8988T (cell line): ENCODE data around the gene LRP11.
A peak's percentile ranks its signal among the peaks of the same experiment; 100 is the strongest.
"Not testable (repeated sequence)": the region's sequence is repeated elsewhere in the genome, so short reads cannot be mapped to it uniquely, and the experiment has no call there.

Experiments
- DNase-seq: peaks from one replicate; pipeline ENCODE4 v3.0.0; 2011

Gene LRP11

DNA sequence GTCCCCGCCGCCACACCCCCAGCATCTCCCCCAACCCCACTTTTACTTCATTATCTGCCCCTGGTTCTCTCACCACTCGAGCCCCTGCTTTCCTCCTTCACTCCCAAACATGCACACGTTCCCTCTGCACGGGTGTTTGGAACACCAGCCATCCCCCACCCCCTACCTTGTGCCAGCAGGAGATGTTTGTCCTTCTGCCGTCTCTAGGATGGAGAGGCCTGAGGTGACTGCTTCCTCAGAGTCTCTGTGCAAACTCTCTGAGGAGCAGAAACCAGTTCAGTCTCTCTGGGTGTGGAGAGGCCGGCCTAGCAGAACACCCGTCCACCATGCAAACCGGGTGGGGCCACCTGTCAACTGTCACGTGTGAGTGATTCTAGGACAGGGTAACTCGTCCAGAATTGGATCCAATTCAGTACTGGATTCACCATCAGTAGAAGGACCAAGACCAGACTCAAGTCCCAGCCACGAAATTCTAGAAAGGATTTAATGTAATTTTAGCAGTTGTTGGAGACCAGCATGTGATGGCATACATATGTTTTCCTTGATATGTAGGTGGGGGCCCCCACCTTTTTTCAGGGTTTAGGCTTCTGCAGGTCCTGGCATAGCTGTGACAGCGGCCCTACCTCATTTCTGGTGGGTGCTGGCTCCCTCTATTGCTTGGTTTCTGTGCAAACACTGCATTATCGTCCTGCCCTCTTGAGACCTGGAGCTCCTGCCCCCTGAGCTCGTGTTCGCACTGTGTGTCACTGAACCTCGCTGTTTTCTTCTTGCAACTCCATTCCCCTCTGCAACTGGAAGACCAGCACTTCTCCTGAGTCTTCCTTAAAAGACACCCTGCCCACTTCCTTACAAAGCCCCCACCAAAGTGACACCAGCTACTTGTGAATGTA is 33.9 kb upstream of the LRP11 start, which contains the start of gene RAET1E:
Gene RAET1E, minus strand, starts transcription at position 259 of the 890 bp plus-strand sequence. CDS start 7,212 bp downstream, outside the sequence.
- no peak for DNase-seq

DNA sequence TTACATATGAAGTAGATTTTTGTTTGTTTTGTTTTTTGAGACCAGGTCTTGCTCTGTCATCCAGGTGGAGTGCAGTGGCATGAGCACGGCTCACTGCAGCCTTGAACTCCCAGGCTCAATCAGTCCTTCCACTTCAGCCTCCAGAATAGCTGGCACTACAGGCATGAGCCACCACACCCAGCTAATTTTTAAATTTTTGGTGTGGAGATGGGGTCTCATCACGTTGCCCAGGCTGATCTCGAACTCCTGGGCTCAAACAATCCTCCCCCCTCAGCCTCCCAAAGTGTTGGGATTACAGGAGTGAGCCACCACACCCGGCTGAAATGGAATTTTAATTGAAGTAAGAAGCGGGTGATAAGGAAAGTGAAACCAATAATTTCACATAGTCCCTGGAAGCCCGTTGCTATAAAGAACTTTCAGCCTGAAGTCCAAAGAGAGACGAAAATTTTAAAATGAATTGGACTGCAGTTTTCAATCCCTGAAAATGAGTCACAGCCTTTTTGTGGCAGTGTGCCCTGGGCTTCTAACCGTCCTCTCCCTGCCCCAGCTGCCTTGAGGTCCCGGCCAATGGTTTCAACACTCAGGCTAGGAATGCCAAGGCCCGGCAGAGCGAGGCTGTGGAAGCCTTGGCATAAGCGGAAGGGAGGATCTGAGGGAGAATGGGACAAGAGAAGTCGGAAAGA is 33.0 kb upstream of the LRP11 start:
- no peak for DNase-seq

DNA sequence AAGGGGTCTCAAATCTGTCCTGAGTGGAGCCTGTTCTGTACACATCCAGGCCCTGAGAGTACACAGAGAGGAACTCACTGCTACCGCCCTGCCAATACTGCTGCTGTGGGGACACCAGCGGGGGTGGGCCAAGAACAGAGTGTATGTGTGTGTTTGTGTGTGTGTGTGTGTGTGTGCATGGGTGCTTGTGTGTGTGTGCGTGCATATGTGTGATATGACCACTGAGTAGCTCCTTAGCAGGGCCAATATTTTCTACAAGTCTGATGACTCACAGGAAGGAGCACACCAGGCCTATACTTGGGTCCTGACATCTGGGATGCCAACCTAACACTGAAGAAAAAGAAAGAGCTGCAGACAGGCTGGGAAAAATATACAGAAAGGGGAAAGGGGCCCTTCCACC is 32.3 kb upstream of the LRP11 start:
- no peak for DNase-seq

DNA sequence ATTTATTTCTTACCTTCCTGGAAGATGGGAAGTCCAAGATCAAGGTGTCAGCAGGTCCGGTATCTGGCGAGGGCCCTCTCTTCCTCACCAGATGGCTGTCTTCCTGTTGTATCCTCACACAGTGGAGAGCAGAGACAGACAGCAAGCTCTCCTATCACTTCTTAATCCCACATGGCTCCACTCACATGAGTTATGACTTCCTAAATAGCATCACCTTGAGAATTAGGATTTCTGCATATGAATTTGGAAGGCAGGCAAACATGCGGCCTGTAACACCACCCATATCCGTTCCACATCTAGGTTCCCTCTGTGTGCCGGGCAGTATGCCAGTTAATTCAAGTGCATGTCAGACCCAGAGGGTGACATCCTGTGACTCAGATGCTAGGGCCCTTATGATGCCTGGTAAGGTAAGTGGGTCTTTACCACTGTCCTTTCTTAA is 31.7 kb upstream of the LRP11 start:
- peak; percentile 77 for DNase-seq

DNA sequence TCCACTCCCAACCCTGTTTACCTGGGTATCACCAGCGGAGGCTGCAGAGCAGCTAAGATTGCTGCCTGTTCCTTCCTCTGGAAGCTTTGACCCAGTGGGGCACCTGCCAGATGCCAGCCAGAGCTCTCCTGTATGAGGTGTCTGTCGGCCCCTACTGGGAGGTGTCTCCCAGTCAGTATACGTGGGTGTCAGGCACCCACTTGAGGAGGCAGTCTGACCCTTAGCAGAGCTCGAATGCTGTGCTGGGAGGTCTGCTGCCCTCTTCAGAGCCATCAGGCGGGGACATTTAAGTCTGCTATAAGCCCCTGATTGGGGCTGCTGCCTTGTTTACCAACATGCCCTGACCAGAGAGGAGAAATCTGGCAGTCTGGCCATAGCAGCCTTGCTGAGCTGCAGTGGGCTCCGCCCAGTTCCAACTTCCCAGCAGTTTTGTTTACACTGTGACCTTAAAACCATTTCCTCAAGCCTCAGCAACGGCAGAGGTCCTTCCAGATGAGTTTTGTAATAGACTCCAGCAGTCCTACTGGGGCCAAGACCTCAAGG is 31.0 kb upstream of the LRP11 start:
- no peak for DNase-seq

DNA sequence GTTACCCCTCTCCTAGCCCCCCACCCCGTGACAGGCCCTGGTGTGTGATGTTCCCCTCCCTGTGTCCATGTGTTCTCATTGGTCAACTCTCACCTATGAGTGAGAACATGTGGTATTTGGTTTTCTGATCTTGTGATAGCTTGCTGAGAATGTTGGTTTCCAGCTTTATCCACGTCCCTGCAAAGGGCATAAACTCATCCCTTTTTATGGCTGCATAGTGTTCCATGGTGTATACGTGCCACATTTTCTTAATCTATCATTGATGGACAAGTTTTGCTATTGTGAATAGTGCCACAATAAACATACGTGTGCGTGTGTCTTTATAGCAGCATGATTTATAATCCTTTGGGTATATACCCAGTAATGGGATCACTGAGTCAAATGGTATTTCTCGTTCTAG is 27.7 kb upstream of the LRP11 start:
- DNase-seq, result not testable (repeated sequence)

DNA sequence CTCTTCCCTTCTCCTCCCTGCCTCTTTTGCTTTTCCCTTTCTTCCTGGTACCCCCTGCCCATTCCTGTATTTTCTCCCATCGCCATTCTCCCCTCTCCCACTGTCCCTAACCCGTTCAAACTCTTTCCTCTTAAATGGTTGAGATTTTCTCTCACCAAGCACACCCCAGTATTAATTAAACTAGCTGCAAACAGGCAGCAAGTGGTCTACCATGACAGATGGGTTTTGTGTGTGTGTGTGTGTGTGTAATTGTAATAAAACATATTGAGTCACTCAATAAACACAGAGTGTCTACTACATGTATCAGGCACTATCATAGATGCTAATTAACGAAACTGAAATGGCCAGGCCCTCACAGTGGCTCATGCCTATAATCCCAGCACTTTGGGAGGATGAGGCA is 27.1 kb upstream of the LRP11 start:
- DNase-seq, result no peak

DNA sequence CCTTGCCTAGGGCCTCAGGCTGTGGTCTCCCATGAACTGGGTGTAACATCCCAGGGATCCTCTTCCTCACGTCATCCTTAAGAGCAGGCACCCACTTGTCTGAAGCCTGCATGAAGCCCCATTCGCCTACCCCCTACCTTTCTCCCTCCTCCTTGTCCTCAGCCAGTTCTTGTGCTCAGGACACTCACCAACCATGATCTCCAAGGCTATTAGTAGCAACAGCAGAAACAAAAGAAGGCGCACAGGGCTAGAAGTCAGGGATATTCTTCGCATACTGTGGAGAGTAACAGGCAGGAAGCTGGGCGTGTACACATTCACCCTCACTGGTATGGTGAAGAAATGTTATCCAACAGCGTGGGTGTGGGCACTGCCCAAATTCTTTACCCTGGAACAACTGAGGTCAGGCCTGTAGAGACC is 26.5 kb upstream of the LRP11 start:
- no peak for DNase-seq

DNA sequence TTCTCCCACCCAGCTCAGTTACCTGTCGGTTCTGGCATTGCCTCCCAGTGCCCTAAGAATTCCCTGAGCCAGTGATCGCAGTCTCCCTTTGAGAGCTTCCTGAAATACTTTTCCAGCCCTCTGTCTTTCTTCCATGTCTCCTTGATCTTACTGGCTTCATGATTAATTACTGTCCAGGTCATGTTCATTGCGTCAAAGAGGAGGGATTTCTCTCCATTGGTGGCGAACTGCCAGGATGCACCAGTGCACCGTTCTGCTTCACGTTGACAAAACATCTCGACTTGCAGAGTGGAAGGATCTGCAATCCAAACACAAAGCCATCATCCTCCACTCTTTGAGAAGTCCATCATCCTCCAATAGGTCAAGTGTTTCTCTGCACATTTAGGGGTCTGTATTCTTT is 25.2 kb upstream of the LRP11 start:
- DNase-seq, result no peak

DNA sequence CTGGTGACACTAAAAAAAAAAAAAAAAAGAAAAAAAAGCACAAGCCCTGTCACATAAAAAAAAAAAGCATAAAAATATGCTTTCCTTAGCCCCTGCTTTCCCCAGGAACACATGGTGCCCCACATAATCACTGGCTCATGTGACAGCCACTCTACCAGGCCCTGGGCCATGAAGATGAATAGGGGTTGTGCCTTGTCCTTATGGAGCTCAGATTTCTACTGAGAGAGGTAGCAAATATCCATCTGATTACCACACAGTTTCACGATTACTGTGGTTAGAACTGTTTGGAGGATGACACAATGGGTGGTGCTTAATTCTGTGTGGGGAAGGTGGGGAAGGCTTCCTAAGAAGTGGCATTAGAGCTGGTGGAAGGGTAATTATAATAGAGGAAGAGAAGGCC is 24.5 kb upstream of the LRP11 start:
- DNase-seq, result no peak

DNA sequence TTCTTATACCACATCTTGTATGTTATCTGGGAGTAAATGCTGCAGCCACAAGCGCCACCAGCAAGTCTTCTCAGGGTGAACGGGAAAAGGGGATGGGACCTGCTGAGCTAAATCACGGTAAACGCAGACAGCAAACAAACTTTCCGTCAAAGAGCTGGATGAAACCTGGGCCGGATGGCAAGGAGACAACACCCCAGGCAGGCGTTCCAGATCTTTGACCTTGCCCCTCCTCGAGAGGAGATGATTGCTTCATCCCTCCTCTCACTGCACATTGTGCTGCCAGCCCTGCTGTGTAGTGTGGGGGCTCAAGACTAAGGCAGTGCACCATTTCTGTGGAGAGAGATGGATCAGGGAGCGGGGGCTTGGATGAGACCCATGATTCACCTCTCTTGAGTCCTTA is 23.9 kb upstream of the LRP11 start:
- no peak for DNase-seq

DNA sequence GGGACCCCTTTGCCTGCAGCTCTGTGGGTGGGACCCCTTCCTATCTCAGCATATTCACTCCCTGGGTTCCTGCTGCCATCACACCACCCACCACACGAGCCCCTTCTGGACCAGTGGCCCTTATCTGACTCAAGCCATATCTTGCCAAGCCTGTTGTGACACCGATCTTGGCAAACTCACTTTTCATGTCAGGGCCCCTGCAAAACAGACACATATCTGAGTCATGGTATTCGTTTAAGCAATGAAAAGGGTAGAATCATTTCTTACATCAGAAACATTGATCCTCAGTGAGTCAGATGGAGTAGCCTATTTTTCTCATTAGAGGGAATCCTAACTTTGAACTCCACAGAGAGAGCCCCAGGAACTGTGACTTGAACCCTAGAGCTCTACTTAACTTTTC is 23.2 kb upstream of the LRP11 start:
- no peak for DNase-seq

DNA sequence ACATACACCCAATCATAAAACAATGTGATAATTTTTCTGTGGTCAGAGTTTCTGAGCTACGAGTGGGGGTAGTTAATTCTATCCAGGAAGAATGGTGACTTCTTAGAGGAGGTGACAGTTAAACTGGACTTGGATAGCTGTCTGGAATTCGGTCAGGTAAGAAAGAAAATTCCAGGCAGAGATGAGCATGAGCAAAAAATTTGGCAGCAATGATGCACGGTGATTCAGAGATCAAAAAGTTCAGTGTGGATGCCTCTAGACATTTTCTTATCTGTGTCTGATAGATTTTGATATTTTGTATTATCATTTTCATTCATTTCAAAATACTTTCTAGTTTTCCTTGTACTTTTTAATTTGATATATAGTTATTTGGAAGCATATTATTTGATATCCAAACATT is 21.7 kb upstream of the LRP11 start:
- DNase-seq, result no peak

DNA sequence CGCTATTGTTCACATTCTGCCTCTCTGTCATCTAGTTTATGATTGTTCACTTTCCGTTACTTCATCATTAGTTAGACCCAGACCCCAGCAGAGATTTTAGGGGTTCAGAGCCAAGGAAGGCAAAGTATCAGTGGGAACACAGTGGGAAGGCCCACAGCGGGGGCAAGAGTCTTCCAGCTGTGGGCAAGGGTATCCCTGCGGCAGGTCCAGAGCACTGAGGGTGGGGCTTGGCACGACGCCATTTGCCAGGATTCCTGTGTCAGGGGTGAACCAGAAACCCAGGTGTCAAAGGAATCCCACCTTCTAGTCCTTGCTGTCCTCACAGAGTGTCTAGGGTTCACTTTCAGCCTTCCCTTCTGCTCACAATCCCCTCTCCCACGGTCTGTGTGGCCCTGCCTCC is 20.5 kb upstream of the LRP11 start:
- DNase-seq, result no peak

DNA sequence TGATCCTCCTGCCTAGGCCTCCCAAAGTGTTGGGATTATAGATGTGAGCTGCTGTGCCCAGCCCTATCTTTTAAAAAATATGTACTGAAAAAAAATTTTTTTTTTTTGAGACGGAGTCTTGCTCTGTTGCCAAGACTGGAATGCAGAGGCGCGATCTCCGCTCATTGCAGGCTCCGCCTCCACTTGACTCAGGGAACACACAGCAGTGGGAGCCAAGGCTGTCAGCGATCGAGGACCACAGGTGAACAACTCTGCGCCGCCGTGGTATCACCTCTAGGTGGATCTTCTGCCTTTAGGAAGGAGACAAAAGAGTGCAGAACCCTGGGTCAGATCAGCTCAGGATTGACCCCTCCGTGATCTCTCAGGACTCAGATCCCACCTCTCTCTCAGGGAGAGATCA is 20.1 kb upstream of the LRP11 start:
- no peak for DNase-seq

DNA sequence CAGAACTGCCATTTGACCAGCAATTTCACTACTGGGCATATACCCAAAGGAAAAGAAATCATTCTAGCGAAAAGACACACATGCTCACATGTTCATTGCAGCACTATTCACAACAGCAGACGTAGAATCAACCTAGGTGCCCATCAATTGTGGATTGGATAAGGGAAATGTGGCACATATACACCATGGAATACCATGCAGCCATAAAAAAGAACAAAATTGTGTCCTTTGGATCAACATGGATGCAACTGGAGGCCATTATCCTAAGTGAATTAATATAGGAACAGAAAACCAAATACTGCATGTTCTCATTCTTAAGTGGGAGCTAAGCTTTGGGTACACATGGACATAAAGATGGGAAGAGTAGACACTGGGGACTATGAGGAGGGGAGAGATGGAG is 17.7 kb upstream of the LRP11 start:
- no peak for DNase-seq

DNA sequence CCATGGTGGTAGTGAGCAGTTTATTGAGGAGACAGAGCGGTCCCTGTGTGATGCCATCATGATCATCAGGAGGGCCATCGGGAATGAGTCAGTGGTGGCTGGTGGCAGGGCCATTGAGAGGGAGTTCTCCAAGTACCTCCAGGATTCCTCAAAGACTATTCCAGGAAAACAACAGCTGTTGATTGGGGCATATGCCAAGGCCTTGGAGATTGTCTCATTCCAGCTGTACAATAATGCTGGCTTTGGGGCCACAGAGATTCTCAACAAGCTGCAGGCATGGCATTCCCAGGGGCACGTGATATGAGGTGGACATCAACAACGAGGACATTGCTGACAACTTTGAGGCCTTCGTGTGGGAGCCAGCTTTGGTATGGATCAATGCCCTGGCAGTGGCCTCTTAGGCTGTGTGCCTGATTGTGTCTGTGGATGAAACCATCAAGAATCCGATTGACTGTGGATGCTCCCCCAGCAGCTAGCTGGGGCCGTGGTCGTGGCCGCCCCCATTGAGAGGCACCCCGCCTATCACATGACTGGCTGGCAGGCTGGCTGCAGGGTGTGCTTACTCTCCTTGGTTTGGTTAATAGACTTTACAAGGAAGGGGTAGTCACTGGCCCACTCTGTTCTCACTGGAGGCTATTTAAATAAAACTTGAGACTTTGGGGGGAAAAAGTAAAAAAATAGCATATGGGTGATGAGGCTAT is 17.1 kb upstream of the LRP11 start:
- no peak for DNase-seq

DNA sequence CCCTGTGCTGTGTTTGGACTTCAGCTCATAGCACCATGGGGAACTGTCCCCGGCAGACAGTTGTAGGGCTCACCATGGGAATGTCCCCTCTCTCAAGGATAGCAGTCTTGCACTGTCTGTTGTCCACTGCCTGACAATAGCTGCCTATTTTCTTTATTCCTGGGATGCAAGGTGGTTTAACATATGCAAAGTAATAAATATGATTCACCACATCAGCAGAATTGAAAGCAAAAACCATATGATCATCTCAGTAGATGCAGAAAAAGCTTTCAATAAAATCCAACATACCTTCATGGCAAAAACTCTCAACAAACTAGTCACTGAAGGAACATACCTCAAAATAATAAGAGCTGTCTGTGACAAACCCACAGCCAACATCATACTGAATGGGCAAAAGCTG is 13.5 kb upstream of the LRP11 start:
- no peak for DNase-seq

DNA sequence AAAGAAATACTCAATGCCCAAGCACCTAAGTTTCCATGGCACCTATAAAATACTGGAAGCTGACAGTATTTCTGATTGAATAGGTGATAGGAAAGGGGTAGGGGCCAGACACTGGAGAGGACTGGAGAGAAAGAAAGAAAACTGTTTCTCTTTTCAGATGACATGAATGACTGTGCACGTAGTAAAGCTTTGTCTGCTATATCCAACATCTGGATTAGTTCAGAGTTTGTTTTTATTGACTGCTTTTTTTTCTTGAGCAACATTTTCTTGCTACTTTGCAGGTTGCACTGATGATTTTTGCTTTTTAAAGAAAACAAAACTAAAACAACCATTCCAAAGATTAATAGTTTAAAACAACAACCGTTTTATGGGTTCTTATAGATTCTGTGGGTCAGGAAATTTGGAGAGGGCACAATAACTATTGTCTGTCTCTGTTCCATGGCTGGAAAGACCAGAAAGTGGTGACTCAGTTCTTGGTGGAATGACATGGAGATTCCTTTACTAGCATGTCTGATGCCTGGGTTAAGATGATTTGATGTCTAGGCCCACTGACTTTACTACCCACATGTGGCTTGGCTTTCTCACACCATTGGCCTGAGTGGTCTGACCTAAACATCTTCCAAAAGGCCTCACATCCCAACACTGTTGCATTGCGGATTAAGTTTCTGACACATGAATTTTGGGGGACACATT is 12.2 kb upstream of the LRP11 start:
- no peak for DNase-seq

DNA sequence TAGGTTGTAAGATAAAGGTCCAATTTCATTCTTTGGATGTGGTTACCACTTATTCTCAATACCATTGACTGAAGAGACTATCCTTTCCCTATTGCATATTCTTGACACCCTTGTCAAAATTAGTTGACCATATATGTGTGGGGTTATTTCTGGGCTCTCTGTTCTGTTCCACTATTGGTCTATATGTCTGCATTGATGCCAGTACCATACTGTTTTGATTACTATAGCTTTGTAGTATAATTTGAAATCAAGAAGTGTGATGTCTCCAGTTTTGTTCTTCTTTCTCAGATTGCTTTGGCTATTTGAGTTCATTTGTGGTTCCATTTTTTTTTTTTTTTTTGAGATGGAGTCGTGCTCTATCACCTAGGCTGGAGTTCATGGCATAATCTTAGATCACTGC is 8.1 kb upstream of the LRP11 start:
- no peak for DNase-seq

DNA sequence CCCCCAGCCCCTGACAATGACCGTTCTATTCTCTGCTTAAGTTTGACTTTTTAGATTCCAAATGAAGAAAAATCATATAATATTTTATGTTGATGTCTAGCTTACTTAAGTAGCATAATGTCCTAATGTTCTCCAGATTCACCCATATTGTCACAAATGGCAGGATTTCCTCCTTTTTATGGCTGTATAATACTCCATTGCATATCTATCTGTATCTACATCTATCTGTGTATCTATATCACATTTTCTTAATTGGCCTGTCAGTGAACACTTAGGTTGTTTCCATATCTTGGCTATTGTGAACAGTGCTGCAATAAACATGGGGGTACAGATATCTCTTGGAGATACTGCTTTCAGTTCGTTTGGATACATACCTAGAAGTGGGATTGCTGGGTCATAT is 7.0 kb upstream of the LRP11 start:
- DNase-seq, result no peak

DNA sequence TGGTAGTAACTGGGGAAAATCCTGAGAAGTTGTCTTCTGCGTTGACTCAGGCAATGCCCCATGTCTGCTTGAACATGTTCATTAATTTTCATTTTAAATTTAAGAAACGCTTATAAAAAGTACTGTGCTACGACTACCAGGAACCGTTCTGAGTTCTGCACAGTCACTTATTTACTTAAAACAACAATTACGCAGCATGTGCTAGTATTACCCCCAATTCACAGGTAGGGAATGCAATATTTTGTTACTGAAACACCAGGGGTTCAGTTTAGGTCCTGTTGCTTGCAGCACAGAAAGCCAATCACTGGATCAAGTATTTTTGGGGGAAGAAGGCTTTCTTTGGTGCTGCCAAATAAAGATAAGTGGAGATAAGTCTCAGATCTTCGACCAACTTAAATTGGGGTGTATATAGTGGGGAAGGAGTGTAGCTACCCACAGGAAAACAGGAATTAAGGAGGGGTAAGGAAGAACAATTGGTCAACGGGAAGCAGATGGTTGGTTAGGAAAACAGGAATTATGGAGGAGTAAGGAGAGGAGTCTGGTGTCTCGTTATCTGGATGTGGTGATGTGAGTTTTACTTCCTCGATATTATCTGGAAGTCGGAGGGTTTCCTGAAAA is 5.2 kb upstream of the LRP11 start:
- no peak for DNase-seq
